Caco-2 (cell line): ENCODE measurements around the gene TXNRD2. TPM values are rescaled to one million over a fixed set of nuclear protein-coding genes. Genes with fewer than 3 reads are reported as not detected.

Source experiments
- BruUV-seq: library from RNA; stranded (reverse); fragments of 400-500 nt; replicated peaks from 2 replicates; lab custom pipeline; 2021; lab: Mats Ljungman, UMichigan
- CTCF ChIA-PET: fragments of 300-600 bp; sonication (Branson Sonifier 250); formaldehyde crosslinking; loops from one replicate; lab custom pipeline; 2022; ENCODE audit warnings: antibody characterized with exemption; lab: Charles Lee
- POLR2A ChIA-PET: fragments of 300-600 bp; sonication (Branson Sonifier 250); formaldehyde crosslinking; loops from one replicate; lab custom pipeline; 2022; ENCODE audit warnings: antibody characterized with exemption; lab: Charles Lee
- DNase-seq, 2 experiments: peaks; one replicate each; pipeline versions ENCODE4 v3.0.0 to v3.0.0-alpha.2; 2020 to 2022
- H3K27me3 ChIP-seq: replicated peaks from 2 replicates; pipeline ENCODE4 v1.6.0; 2011; ENCODE audit warnings: low read length; ENCODE audit not compliant: control insufficient read depth, insufficient read depth
- H3K36me3 ChIP-seq: 2 replicates; pipeline ENCODE4 v1.5.1; 2011; ENCODE audit warnings: low read length; ENCODE audit not compliant: control insufficient read depth, insufficient read depth
- H3K4me1 ChIP-seq: fragments of 250-450 bp; sonication (Bioruptor Pico); 2 replicates; pipeline ENCODE4 v1.5.1; 2020; ENCODE audit warnings: mild to moderate bottlenecking
- H3K4me3 ChIP-seq: 2 replicates; pipeline ENCODE4 v1.5.1; 2011; ENCODE audit warnings: low read depth, mild to moderate bottlenecking, control low read depth, low read length
- H3K9me3 ChIP-seq: fragments of 250-450 bp; sonication (Bioruptor Pico); 2 replicates; pipeline ENCODE4 v1.5.1; 2020; ENCODE audit warnings: mild to moderate bottlenecking, moderate library complexity
- H3K27ac Mint-ChIP-seq: one replicate; pipeline ENCODE4 v1.8.0; 2022; ENCODE audit warnings: mixed read lengths; ENCODE audit not compliant: unreplicated experiment
- H3K27me3 Mint-ChIP-seq: one replicate; pipeline ENCODE4 v1.8.0; 2022; ENCODE audit warnings: mixed read lengths; ENCODE audit not compliant: insufficient read depth, unreplicated experiment
- H3K36me3 Mint-ChIP-seq: one replicate; pipeline ENCODE4 v1.8.0; 2022; ENCODE audit warnings: mild to moderate bottlenecking, mixed read lengths; ENCODE audit not compliant: insufficient read depth, unreplicated experiment
- H3K4me1 Mint-ChIP-seq: one replicate; pipeline ENCODE4 v1.8.0; 2022; ENCODE audit warnings: low read depth, mixed read lengths; ENCODE audit not compliant: unreplicated experiment
- H3K4me3 Mint-ChIP-seq: one replicate; pipeline ENCODE4 v1.8.0; 2022; ENCODE audit warnings: mild to moderate bottlenecking, moderate library complexity, mixed read lengths; ENCODE audit not compliant: unreplicated experiment
- H3K9me3 Mint-ChIP-seq: one replicate; pipeline ENCODE4 v1.8.0; 2022; ENCODE audit warnings: mixed read lengths; ENCODE audit not compliant: unreplicated experiment
- intact Hi-C: fragments of 100-400 bp; cut with micrococcal nuclease; formaldehyde crosslinking; loops from one replicate; pipeline ENCODE4 v1.10.0; 2022; ENCODE audit not compliant: unreplicated experiment
- total RNA-seq: library from RNA; stranded (reverse); gene quantifications from 2 replicates; pipeline ENCODE4 v1.2.3, GENCODE V29; 2022
- TF ChIP-seq, protein P1 (sequence below), 2 experiments: fragments of 200-600 bp in 1 of 2; IDR thresholded peaks; 1 replicate in 1 of 2; 2 replicates in 1 of 2; pipeline versions ENCODE4 v1.5.1 to v1.8.0; 2011 to 2022; ENCODE audit warnings: antibody characterized with exemption in 1 of 2, control low read depth in 1 of 2, inconsistent platforms in 1 of 2, low read depth in 1 of 2, low read length in 1 of 2, mild to moderate bottlenecking in 1 of 2, moderate library complexity in 1 of 2; ENCODE audit not compliant: insufficient read depth in 1 of 2, severe bottlenecking in 1 of 2, unreplicated experiment in 1 of 2

TXNRD2 gene
- total RNA-seq, 1 experiment from 2014 or later: 44.8 TPM

DNA sequence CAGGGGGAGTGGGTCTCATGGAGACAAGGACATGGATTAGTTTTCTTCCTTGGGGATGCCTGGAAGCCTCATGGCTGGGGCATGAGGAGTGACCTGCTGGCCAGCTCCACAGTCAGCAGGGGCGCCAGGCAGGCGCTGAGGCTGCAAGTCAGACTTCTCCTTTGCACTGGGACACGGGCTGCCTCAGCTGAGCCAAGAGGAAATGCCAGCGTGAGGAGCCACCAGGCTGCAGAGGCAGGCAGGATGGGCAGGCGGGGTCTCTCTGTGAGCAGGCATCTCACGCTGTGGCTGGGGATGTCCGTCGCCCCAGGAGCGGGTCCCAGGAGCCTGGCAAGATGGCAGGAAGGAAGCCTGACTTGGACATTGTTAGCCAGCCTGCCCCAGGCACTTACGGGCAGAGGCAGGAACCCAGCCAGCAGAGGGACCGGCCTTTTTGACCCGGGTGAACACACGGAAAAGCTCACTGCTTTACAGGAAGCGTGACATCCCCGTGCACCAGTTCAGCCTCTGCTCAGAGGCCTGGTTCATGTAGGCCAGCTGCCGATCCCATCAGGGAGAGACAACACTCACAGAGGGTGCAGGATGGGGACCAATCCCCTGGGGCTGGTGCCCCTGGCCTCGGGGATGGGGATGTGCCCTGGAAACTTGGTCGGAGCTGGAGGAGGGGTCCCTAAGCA lies 97.1 kb downstream of the TXNRD2 start:
- no peak for DNase-seq
- intact Hi-C loops: no loop called here

DNA sequence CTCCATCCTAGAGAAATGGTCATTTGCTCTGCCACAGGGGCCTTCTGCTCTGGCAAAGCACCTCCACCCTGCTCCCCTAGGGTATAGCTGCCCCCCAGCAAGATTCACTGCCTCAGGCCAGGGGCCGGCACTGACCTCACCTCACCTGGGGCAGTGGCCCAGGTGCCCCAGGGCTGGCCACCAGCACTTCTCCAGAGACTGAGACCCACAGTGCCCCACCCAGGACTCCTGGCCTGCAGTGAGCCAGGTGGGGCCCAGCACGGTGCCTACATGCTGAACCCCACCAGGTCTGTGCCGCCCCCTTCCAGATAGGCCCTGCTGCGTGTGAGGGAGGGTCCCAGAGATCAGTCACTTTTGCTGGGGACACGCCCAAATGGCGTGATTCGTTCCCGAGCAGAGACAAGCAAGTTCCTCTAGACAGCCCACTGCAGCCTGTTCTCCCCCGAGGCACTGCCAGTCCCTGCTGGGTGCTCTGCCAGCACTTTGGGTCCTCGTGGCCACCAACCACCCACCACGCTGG lies 97.7 kb downstream of the TXNRD2 start:
- Mint-ChIP-seq H3K4me3 (no peak overlapping the region), H3K36me3 (peaks cover 35% of the 10 kb centered on the region), H3K9me3 (no peaks in the 10 kb centered on the region), H3K27ac (peak overlapping the region; percentile 64), H3K27me3 (no peaks in the 10 kb centered on the region), H3K4me1 (peaks cover 21% of the 10 kb centered on the region)
- intact Hi-C loops: no loop called here
- POLR2A ChIA-PET: no interaction called here
- Histone ChIP-seq H3K4me3 (no peak overlapping the region), H3K36me3 (no peaks in the 10 kb centered on the region; the same call in 1 of the 2 replicates), H3K27me3 (no peaks in the 10 kb centered on the region), H3K9me3 (no peaks in the 10 kb centered on the region), H3K4me1 (peaks cover 33% of the 10 kb centered on the region)
- no TSS peak for BruUV-seq
- TF ChIP-seq, protein P1, sequence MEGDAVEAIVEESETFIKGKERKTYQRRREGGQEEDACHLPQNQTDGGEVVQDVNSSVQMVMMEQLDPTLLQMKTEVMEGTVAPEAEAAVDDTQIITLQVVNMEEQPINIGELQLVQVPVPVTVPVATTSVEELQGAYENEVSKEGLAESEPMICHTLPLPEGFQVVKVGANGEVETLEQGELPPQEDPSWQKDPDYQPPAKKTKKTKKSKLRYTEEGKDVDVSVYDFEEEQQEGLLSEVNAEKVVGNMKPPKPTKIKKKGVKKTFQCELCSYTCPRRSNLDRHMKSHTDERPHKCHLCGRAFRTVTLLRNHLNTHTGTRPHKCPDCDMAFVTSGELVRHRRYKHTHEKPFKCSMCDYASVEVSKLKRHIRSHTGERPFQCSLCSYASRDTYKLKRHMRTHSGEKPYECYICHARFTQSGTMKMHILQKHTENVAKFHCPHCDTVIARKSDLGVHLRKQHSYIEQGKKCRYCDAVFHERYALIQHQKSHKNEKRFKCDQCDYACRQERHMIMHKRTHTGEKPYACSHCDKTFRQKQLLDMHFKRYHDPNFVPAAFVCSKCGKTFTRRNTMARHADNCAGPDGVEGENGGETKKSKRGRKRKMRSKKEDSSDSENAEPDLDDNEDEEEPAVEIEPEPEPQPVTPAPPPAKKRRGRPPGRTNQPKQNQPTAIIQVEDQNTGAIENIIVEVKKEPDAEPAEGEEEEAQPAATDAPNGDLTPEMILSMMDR (IDR thresholded peaks at IDR 0.05; ENCODE audit: insufficient read depth in 1 of 2, low read depth in 1 of 2, low read length in 1 of 2, severe bottlenecking in 1 of 2, unreplicated experiment in 1 of 2): no peak
- DNase-seq: no peak
- CTCF ChIA-PET: no interaction called here

More for the DNA sequence above, 97.1 kb downstream of the TXNRD2 start:
- TF ChIP-seq, protein P1 (IDR thresholded peaks at IDR 0.05; ENCODE audit: insufficient read depth in 1 of 2, low read depth in 1 of 2, low read length in 1 of 2, severe bottlenecking in 1 of 2, unreplicated experiment in 1 of 2): no peak
- ChIA-PET CTCF (no interaction called here), POLR2A (no interaction called here)
- no peaks in the 10 kb centered on the region for H3K27me3 Mint-ChIP-seq
- H3K9me3 Mint-ChIP-seq: no peaks in the 10 kb centered on the region
- peaks cover 38% of the 10 kb centered on the region for H3K36me3 Mint-ChIP-seq
- H3K4me1 Mint-ChIP-seq: peaks cover 21% of the 10 kb centered on the region
- no peak overlapping the region for H3K4me3 ChIP-seq
- H3K27ac Mint-ChIP-seq: peak overlapping the region; percentile 64
- H3K36me3 ChIP-seq: no peaks in the 10 kb centered on the region; the same call in 1 of the 2 replicates
- no peak overlapping the region for H3K4me3 Mint-ChIP-seq
- no TSS peak for BruUV-seq
- H3K27me3 ChIP-seq: no peaks in the 10 kb centered on the region
- H3K9me3 ChIP-seq: no peaks in the 10 kb centered on the region
- peaks cover 39% of the 10 kb centered on the region for H3K4me1 ChIP-seq

DNA sequence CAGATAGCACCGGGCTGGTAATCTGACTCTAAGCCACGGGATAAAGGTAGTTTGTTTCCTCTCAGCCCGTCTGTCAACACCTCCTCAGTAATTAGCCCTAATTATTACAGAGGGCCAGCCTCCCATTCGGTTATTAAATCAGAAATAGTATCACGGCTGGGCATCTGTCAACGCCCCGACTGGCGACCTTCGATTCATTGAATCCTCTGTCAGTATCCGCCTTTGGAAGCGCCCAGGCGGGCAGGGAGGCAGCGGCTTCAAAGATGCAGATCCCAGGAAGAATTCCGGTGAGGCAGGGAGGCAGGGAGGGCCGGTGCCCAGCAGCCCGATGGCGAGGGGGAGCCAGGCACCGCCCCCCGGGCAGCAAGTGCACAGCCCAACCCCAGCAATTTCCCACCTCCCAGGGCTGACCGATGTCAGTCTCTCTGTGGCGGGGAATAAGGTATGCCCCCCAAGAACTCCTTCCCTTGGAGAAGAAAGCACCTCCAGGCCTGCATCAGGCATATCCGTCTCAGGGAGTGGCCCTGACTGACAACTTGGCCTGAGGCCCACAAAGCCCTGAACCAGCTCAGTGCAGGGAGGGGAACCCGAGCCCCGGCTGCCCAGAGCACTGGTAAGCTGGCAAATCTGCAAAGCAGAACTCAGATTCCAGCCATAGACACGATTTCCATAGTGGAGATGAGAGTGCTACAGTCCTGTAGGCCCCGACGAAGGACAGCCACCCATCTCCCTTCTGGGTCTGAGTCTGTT lies 98.3 kb downstream of the TXNRD2 start:
- TF ChIP-seq, protein P1 (IDR thresholded peaks at IDR 0.05; ENCODE audit: insufficient read depth in 1 of 2, low read depth in 1 of 2, low read length in 1 of 2, severe bottlenecking in 1 of 2, unreplicated experiment in 1 of 2): no peak
- ChIA-PET CTCF (interaction anchor here (0.6 kb wide), 1 partner anchor 119 kb away, joined by 3 read pairs; no protein-coding TSS in a partner anchor), POLR2A (no interaction called here)
- Mint-ChIP-seq H3K27ac (no peak overlapping the region), H3K27me3 (no peaks in the 10 kb centered on the region), H3K4me1 (peaks cover 16% of the 10 kb centered on the region), H3K4me3 (no peak overlapping the region), H3K36me3 (peaks cover 29% of the 10 kb centered on the region), H3K9me3 (no peaks in the 10 kb centered on the region)
- no peak for DNase-seq
- no TSS peak for BruUV-seq
- H3K4me1 ChIP-seq: peaks cover 26% of the 10 kb centered on the region
- intact Hi-C loops: no loop called here
- no peaks in the 10 kb centered on the region; the same call in 1 of the 2 replicates for H3K36me3 ChIP-seq
- no peak overlapping the region for H3K4me3 ChIP-seq
- H3K27me3 ChIP-seq: no peaks in the 10 kb centered on the region
- no peaks in the 10 kb centered on the region for H3K9me3 ChIP-seq
